HG03135 (cell line): ENCODE results near the gene JMJD1C.
A peak's percentile ranks its signal among the peaks of the same experiment; 100 is the strongest.

Source experiments
- ATAC-seq: cut with Tn5 transposase; IDR thresholded peaks from one replicate; pipeline ENCODE4 v1.9.1; 2021; ENCODE audit warnings: mild to moderate bottlenecking, moderate library complexity; ENCODE audit not compliant: unreplicated experiment

Gene JMJD1C

GRCh38 chr10:63483983-63484382 lies 18.2 kb upstream of the JMJD1C start:
- ATAC-seq: no peak

GRCh38 chr10:63481815-63482421 lies 16.1 kb upstream of the JMJD1C start:
- ATAC-seq: no peak

DNA sequence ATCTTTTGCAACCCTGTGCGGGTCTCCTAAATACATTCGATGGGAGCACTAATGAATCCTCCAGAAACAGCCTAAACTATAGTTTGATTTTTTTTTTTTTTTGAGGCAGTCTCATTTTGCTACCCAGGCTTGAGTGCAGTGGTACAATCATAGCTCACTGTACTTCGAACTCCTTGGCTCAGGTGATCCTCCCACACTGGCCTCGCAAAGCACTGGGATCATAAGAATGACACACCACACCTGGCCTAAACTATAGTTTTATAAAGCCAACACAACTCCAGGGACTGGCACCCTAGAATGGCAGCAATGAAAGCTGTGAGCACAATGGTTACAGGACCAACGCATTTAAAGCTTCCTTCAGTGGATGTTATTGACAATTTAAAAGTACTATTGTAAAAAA lies 14.5 kb upstream of the JMJD1C start:
- ATAC-seq: no peak

DNA sequence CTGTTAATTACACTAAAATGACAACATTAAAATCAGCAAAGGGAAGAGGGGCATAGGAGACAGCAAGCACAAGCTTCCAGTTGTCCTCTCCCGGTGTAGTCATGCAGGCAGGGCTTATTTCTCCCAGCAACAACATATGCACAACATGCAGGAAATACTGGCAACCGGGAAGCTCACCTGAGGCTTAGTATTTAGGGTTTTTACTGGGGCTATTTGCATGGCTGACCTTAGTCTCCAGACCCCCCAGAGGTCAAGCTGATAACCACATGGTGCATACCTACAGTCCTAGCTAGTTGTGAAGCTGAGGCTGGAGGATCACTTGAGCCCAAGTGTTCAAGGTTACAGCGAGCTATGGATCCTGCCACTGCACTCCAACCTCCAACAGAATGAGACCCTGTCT lies 12.8 kb upstream of the JMJD1C start:
- no peak for ATAC-seq

DNA sequence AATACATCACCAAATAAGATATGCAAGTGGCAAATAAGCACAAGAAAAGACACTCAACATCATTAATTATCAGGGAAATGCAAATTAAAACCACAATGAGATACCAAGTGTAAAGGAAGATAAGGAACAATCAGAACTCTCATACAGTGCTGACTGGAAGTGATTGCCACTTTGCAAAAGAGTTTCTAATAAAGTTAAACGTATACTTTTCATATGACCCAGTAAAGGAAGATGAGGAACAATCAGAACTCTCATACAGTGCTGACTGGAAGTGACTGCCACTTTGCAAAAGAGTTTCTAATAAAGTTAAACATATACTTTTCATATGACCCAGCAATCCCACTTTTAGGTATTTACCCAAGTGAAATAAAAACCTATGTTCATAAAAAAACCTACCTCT lies 12.2 kb upstream of the JMJD1C start:
- no peak for ATAC-seq

DNA sequence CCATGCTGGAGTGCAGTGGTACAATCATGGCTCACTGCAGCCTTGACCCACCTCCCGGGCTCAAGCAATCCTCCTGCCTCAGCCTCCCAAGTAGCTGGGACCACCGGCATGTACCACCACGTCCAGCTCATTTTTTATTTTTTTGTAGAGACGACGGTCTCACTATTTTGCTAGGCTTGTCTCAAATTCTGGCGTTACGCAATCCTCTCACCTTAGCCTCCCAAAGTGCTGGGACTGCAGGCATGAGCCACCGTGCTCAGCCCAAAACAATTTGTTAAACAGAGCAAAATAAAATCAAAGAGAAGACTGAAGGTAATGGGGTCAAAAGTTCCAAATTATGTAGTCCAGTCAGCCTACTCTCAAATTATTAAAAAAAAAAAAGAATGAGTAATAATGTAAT lies 8.7 kb upstream of the JMJD1C start:
- no peak for ATAC-seq

GRCh38 chr10:63470928-63471327 lies 5.2 kb upstream of the JMJD1C start:
- no peak for ATAC-seq

DNA sequence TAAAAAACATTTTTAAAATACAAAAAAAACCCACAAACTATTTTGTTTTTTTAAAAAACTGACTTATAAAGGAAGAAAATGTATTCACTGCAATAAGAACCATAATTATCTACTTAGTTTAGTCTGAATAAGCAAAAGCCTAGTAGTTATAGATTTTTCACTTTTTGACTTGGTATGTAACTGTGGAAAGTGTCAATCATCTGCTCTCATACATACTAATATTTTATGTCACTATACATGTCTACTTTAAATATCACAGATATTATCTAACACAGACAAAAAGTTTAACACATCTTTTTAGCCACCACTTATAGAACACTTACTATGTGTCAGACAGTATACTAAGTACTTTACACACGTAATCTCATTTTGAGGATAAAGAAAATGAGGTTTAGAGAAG lies 3.2 kb upstream of the JMJD1C start:
- ATAC-seq: no peak

GRCh38 chr10:63467841-63468240 lies 2.1 kb upstream of the JMJD1C start:
- ATAC-seq: no peak

- ATAC-seq: peak; percentile 30
Observed at GRCh38 chr10:63466144-63466935, 563 bp upstream of the JMJD1C start.

GRCh38 chr10:63464402-63465292 lies 1.1 kb downstream of the JMJD1C start:
- peak; percentile 47 for ATAC-seq

DNA sequence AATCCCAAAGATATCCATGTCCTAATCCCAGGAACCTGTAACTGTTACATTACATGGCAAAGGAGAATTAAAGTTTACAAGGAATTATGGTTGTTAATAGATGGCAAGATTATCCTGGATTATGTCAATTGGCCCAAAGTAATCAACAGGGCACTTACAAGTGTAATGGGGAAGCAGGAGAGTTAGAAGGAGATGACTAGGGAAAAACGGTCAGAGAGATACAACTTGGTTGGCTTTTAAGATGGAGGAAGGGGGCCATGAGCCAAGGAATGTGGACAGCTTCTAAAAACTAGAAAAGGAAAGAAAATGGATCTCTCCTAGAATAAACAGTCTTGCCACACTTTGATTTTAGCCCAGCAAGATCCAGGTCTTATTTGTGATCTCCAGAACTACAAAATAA lies 3.3 kb downstream of the JMJD1C start:
- no peak for ATAC-seq

- ATAC-seq: no peak
Observed at GRCh38 chr10:63458177-63458576, 7.6 kb downstream of the JMJD1C start.

DNA sequence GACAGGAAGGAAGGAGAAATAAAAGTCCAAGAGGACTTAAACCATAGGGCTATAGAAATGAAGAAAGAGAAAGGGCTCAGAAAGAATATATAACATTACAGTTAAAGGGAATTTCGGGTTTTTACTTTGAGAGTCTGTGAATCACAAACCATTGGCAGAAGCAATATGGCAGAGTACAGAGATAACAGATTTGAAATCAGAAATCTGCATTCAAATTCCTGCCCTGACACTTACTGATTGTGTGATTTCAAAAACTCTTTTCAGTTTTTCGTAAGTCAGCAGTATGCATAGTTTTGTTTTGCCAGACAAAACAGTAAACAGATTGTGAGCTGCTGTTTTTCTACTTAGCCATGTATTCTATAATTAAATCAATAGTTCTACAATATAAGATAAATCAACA lies 8.2 kb downstream of the JMJD1C start:
- no peak for ATAC-seq

DNA sequence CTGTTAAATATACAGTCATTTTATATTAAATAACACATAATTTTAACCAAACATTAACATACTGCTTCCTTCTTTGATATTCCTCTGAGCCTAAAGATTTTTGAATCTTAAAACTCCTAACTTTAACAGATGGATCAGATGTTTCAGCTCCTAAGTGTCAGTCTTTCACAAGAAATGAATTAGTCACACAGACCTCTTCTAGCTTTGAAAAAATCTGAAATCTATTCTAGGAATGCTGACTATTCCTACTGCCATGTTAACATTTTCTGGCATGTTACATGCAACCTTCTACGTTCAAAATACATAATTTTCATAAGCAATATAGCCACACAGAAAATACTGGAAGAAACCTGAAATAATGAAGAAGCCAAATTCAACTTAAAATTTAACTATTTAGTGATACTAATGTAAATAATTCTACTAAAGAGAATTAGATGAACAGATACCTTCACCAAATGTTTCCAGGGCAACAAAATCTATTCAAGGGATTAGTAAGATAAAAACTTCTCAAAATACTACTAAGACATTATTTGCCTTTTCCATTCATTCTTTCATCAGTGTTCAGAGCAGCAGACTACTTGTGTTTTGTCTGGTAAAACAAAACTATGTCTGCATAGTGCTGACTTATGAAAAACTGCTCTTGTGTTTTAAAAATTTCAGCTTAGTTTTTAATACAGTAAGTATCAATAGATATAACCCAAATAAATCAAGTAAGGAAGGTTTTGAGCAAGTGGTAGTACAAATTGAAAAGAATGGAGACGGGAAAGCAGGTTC lies 9.2 kb downstream of the JMJD1C start:
- no peak for ATAC-seq

- no peak for ATAC-seq
Observed at GRCh38 chr10:63455507-63455906, 10.3 kb downstream of the JMJD1C start.

DNA sequence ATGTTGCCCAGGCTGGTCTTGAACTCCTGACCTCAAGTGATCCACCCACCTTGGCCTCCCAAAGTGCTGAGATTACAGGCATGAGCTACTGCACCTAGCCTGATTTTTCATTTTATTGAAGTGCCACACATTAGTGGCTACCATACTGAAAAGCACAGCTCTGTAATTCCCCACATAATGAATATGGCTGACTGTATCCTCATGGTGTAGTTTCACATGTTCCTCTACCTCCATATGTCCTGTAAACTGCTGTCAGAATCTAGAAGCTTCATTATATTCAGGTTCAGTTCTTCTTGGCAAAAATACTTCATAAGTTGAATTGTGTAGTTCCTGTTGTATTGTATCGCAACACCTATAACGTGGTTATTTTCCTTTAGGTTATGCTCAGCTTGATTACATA lies 11.1 kb downstream of the JMJD1C start:
- ATAC-seq: no peak

- ATAC-seq: no peak
Observed at GRCh38 chr10:63452524-63452923, 13.3 kb downstream of the JMJD1C start.

GRCh38 chr10:63446716-63447440 lies 18.9 kb downstream of the JMJD1C start:
- ATAC-seq: no peak

GRCh38 chr10:63441404-63441803 lies 24.4 kb downstream of the JMJD1C start:
- no peak for ATAC-seq
